Keratinocyte (primary cell): Measurements from ENCODE around the gene TFPI2. TPM values are rescaled to one million over a fixed set of nuclear protein-coding genes. Genes with fewer than 3 reads are reported as not detected.

ENCODE experiments used
- DNase-seq: peaks from one replicate; pipeline ENCODE4 v3.0.0-alpha.2; 2011; ENCODE audit warnings: low read depth, missing footprints, low spot score
- FAIRE-seq: peaks from 2 replicates; lab custom pipeline; 2011; peaks lifted over from hg19 to GRCh38; lab: Jason Lieb, UNC
- H2AFZ ChIP-seq: 2 replicates; pipeline ENCODE4 v1.6.0; 2012; ENCODE audit warnings: low read length, control low read depth, inconsistent platforms; ENCODE audit not compliant: control insufficient read depth
- H3K27ac ChIP-seq: 2 replicates; pipeline ENCODE4 v1.5.1; 2011; ENCODE audit warnings: low read length; ENCODE audit not compliant: control insufficient read depth, insufficient read depth
- H3K27me3 ChIP-seq: 3 replicates; pipeline ENCODE4 v1.6.0; 2011; ENCODE audit warnings: low read length; ENCODE audit not compliant: control insufficient read depth, insufficient read depth; ENCODE audit errors: extremely low read depth
- H3K36me3 ChIP-seq, 2 experiments: 2 replicates in 1 of 2; 3 replicates in 1 of 2; pipeline ENCODE4 v1.5.1; 2011; ENCODE audit warnings: low read length in 2 of 2, mild to moderate bottlenecking in 1 of 2; ENCODE audit not compliant: control insufficient read depth in 2 of 2, insufficient read depth in 2 of 2; ENCODE audit errors: extremely low read depth in 1 of 2
- H3K4me1 ChIP-seq: 3 replicates; pipeline ENCODE4 v1.5.1; 2011; ENCODE audit warnings: low read length; ENCODE audit not compliant: control insufficient read depth, insufficient read depth; ENCODE audit errors: extremely low read depth
- H3K4me2 ChIP-seq: 3 replicates; pipeline ENCODE4 v1.6.0; 2011; ENCODE audit warnings: low read depth, low read length; ENCODE audit not compliant: control insufficient read depth, insufficient read depth; ENCODE audit errors: extremely low read depth
- H3K4me3 ChIP-seq, 3 experiments: fragments of 200-600 bp in 1 of 3; sonication (generic) in 1 of 3; 2 replicates in 2 of 3; 3 replicates in 1 of 3; pipeline ENCODE4 v1.5.1; 2011 to 2016; ENCODE audit warnings: low read length in 3 of 3, mild to moderate bottlenecking in 3 of 3, control low read depth in 2 of 3, inconsistent platforms in 1 of 3, low read depth in 1 of 3, mixed read lengths in 1 of 3, mixed run types in 1 of 3, moderate library complexity in 1 of 3; ENCODE audit not compliant: control insufficient read depth in 2 of 3, insufficient read depth in 2 of 3; ENCODE audit errors: extremely low read depth in 1 of 3
- H3K79me2 ChIP-seq: 2 replicates; pipeline ENCODE4 v1.6.0; 2012; ENCODE audit warnings: low read length; ENCODE audit not compliant: control insufficient read depth, insufficient read depth
- H3K9ac ChIP-seq: 3 replicates; pipeline ENCODE4 v1.6.0; 2011; ENCODE audit warnings: low read length; ENCODE audit not compliant: control insufficient read depth, insufficient read depth; ENCODE audit errors: extremely low read depth
- H3K9me1 ChIP-seq: 3 replicates; pipeline ENCODE4 v1.6.0; 2011; ENCODE audit warnings: low read length; ENCODE audit not compliant: control insufficient read depth, insufficient read depth; ENCODE audit errors: extremely low read depth
- H3K9me3 ChIP-seq: 2 replicates; pipeline ENCODE4 v1.5.1; 2012; ENCODE audit warnings: low read depth, low read length; ENCODE audit not compliant: control insufficient read depth
- H4K20me1 ChIP-seq: 3 replicates; pipeline ENCODE4 v1.6.0; 2011; ENCODE audit warnings: low read length; ENCODE audit not compliant: control insufficient read depth, insufficient read depth; ENCODE audit errors: extremely low read depth
- CTCF ChIP-seq, 3 experiments: IDR thresholded peaks in 1 of 3; conservative IDR thresholded peaks in 1 of 3; optimal IDR thresholded peaks in 1 of 3; 2 replicates in 2 of 3; 3 replicates in 1 of 3; pipeline versions ENCODE3 to v1.5.1; 2011; ENCODE audit warnings: low read length in 3 of 3, mild to moderate bottlenecking in 3 of 3, moderate library complexity in 2 of 3, control low read depth in 1 of 3, inconsistent platforms in 1 of 3; ENCODE audit not compliant: insufficient read depth in 2 of 3; ENCODE audit errors: extremely low read depth in 1 of 3
- EZH2 ChIP-seq: IDR thresholded peaks from one replicate; pipeline ENCODE4 v1.6.1; 2012; ENCODE audit warnings: inconsistent platforms, mild to moderate bottlenecking, low read length, moderate library complexity
- dilution Hi-C: fragments of 300-500 bp; cut with MboI; formaldehyde crosslinking; loops from one replicate; pipeline ENCODE4 v1.7.0; 2020; ENCODE audit warnings: low sequenced_read_pairs; ENCODE audit not compliant: extremely low pct_ligation_motif_present
- polyA minus RNA-seq, 3 experiments: library from RNA; depleted of rRNA, polyadenylated mRNA; stranded (reverse); fragments of >200 nt; gene quantifications; 1 replicate in 1 of 3; 2 replicates in 1 of 3; 3 replicates in 1 of 3; pipeline ENCODE4 v1.2.3, GENCODE V29; 2011
- polyA plus RNA-seq, 5 experiments: library from polyadenylated mRNA; depleted of rRNA in 3 of 5; stranded (reverse) in 3 of 5; stranded (forward) in 1 of 5; unstranded in 1 of 5; fragments of >200 nt; gene quantifications; 1 replicate in 1 of 5; 2 replicates in 3 of 5; 3 replicates in 1 of 5; pipeline versions ENCODE4 v1.2.1 to v1.2.3, GENCODE V29; 2011 to 2012; ENCODE audit warnings: missing spikeins in 2 of 5, low read depth in 1 of 5, low replicate concordance in 1 of 5

Gene TFPI2
- polyA plus RNA-seq (46.0 to 138 TPM (median 87.2 TPM) in 3 replicates), polyA minus RNA-seq (23.6 to 72.7 TPM (median 30.3 TPM) in 3 replicates)
- 1.4 TPM for polyA plus RNA-seq (2011; ENCODE audit: low read depth)
- polyA plus RNA-seq (2011; cell fraction: cytosol; rRNA removed): 47.5 and 74.1 TPM in 2 replicates
- polyA plus RNA-seq (2011; cell fraction: nucleus; rRNA removed): 60.6 and 69.1 TPM in 2 replicates
- polyA plus RNA-seq (2012; ENCODE audit: low replicate concordance): 1.7 and 125 TPM in 2 replicates
- 42.0 TPM for polyA minus RNA-seq (2011; cell fraction: cytosol; rRNA and poly(A)+ RNA removed)
- polyA minus RNA-seq (2011; cell fraction: nucleus; rRNA and poly(A)+ RNA removed): 33.7 and 34.1 TPM in 2 replicates

- FAIRE-seq: peak; percentile 68
- H3K4me2 ChIP-seq: peak within 1 kb of the TSS; percentile 86
- peak within 1 kb of the TSS; percentile 80 for H3K9ac ChIP-seq
- H3K4me1 ChIP-seq: peaks cover 11% of the 10 kb centered on the region
- H3K27ac ChIP-seq: peak within 1 kb of the TSS; percentile 73
- no peaks in the 10 kb centered on the region for H4K20me1 ChIP-seq
- no peak for DNase-seq
- peak within 1 kb of the TSS; percentile 50 to 83 (median 77) for H3K4me3 ChIP-seq
- H3K79me2 ChIP-seq: no peaks in the 10 kb centered on the region
- H3K27me3 ChIP-seq: no peaks in the 10 kb centered on the region
- H3K36me3 ChIP-seq: no peaks in the 10 kb centered on the region
- dilution Hi-C loops: no loop called here
- H3K9me1 ChIP-seq: no peaks in the 10 kb centered on the region
- no peaks in the 10 kb centered on the region for H3K9me3 ChIP-seq
- peak within 1 kb of the TSS; percentile 85 for H2AFZ ChIP-seq
- TF ChIP-seq EZH2 (no peak), CTCF (optimal IDR thresholded peaks at IDR 0.05 in 1 of 3, IDR thresholded peaks at IDR 0.05 in 1 of 3, conservative IDR thresholded peaks at IDR 0.05 in 1 of 3; ENCODE audit: extremely low read depth in 1 of 3, insufficient read depth in 2 of 3, low read length in 3 of 3) (peak in 2 of 3 experiments; percentile 19 to 39)
Observed at GRCh38 chr7:93890464-93891068, at the start of gene TFPI2. TSS of gene TFPI2 (minus strand) at chr7:93890753. CDS start at chr7:93890678, 75 bp downstream.

- dilution Hi-C loops: no loop called here
- TF ChIP-seq CTCF (optimal IDR thresholded peaks at IDR 0.05 in 1 of 3, IDR thresholded peaks at IDR 0.05 in 1 of 3, conservative IDR thresholded peaks at IDR 0.05 in 1 of 3; ENCODE audit: extremely low read depth in 1 of 3, insufficient read depth in 2 of 3, low read length in 3 of 3) (no peak), EZH2 (no peak)
- peaks cover 4% of the 10 kb centered on the region for H3K27me3 ChIP-seq
- no peak overlapping the region for H3K4me2 ChIP-seq
- FAIRE-seq (no peak), DNase-seq (no peak)
- H3K9ac ChIP-seq: no peak overlapping the region
- H3K27ac ChIP-seq: no peak overlapping the region
- no peaks in the 10 kb centered on the region for H3K9me1 ChIP-seq
- no peak overlapping the region for H2AFZ ChIP-seq
- H3K9me3 ChIP-seq: peaks cover 2% of the 10 kb centered on the region
- H3K4me3 ChIP-seq: no peak overlapping the region
- no peaks in the 10 kb centered on the region for H3K79me2 ChIP-seq
- no peaks in the 10 kb centered on the region for H3K4me1 ChIP-seq
- no peaks in the 10 kb centered on the region for H4K20me1 ChIP-seq
- no peaks in the 10 kb centered on the region for H3K36me3 ChIP-seq
Observed at GRCh38 chr7:93938293-93938692, 47.7 kb upstream of the TFPI2 start.
